ENCODE data around the gene ZNF587B. TPM values are rescaled to one million over a fixed set of nuclear protein-coding genes. Genes with fewer than 3 reads are reported as not detected.

The ZNF587B gene
- total and polyA plus RNA-seq, 10 of the 15 experiments (the other 5 are each of a cell fraction or from before 2014, with no cell fraction given): 4.1 to 33.9 (median 15.2) TPM

DNA sequence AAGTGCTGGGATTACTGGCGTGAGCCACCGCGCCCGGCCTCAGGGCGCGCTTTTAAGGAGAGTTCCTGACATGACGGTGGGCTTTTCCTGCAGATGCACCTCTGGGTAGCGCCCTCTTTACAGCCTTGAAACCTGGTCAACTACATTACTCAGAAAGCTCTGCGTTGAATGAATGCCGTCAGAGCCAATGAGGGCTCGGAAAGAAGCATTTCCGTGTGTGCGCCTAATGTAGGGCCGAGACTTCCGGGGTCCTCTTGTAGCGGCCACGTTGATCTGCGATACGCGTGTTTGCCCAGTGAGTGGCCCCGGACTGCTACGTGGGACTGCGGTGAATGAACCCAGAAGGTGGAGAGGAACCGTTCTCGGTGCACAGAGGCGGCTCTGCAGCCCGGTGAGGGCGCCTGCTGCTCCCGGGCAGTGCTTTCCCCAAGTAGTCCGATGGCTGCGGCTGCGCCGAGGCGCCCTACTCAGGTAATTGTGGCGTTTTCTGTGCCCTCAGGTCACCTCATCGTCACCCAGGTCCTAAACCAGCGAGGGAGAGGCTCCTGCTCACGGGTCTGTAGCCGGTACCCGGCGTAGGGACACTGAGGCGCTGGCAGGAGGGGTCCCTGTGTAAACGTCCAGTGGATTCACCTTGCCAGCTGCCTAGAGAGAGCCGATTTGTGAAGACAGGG, 10.5 kb upstream of the ZNF587B start (continued):
- TF ChIP-seq, protein P1, sequence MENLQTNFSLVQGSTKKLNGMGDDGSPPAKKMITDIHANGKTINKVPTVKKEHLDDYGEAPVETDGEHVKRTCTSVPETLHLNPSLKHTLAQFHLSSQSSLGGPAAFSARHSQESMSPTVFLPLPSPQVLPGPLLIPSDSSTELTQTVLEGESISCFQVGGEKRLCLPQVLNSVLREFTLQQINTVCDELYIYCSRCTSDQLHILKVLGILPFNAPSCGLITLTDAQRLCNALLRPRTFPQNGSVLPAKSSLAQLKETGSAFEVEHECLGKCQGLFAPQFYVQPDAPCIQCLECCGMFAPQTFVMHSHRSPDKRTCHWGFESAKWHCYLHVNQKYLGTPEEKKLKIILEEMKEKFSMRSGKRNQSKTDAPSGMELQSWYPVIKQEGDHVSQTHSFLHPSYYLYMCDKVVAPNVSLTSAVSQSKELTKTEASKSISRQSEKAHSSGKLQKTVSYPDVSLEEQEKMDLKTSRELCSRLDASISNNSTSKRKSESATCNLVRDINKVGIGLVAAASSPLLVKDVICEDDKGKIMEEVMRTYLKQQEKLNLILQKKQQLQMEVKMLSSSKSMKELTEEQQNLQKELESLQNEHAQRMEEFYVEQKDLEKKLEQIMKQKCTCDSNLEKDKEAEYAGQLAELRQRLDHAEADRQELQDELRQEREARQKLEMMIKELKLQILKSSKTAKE (IDR thresholded peaks at IDR 0.05; ENCODE audit: low read depth, poor library complexity, severe bottlenecking): no peak
- no peak for TF ChIP-seq SMC3 (IDR thresholded peaks at IDR 0.05; ENCODE audit: borderline replicate concordance, low read length)
- TF ChIP-seq, protein P2, sequence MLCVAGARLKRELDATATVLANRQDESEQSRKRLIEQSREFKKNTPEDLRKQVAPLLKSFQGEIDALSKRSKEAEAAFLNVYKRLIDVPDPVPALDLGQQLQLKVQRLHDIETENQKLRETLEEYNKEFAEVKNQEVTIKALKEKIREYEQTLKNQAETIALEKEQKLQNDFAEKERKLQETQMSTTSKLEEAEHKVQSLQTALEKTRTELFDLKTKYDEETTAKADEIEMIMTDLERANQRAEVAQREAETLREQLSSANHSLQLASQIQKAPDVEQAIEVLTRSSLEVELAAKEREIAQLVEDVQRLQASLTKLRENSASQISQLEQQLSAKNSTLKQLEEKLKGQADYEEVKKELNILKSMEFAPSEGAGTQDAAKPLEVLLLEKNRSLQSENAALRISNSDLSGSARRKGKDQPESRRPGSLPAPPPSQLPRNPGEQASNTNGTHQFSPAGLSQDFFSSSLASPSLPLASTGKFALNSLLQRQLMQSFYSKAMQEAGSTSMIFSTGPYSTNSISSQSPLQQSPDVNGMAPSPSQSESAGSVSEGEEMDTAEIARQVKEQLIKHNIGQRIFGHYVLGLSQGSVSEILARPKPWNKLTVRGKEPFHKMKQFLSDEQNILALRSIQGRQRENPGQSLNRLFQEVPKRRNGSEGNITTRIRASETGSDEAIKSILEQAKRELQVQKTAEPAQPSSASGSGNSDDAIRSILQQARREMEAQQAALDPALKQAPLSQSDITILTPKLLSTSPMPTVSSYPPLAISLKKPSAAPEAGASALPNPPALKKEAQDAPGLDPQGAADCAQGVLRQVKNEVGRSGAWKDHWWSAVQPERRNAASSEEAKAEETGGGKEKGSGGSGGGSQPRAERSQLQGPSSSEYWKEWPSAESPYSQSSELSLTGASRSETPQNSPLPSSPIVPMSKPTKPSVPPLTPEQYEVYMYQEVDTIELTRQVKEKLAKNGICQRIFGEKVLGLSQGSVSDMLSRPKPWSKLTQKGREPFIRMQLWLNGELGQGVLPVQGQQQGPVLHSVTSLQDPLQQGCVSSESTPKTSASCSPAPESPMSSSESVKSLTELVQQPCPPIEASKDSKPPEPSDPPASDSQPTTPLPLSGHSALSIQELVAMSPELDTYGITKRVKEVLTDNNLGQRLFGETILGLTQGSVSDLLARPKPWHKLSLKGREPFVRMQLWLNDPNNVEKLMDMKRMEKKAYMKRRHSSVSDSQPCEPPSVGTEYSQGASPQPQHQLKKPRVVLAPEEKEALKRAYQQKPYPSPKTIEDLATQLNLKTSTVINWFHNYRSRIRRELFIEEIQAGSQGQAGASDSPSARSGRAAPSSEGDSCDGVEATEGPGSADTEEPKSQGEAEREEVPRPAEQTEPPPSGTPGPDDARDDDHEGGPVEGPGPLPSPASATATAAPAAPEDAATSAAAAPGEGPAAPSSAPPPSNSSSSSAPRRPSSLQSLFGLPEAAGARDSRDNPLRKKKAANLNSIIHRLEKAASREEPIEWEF (IDR thresholded peaks at IDR 0.05; ENCODE audit: insufficient replicate concordance, low read depth, low read length): no peak
- TF ChIP-seq EGR1 (IDR thresholded peaks at IDR 0.05; ENCODE audit: borderline replicate concordance in 1 of 2, low read depth in 2 of 2, low read length in 2 of 2): no peak
- no peak for TF ChIP-seq BACH1 (IDR thresholded peaks at IDR 0.05; ENCODE audit: borderline replicate concordance)
- TF ChIP-seq ZZZ3 (IDR thresholded peaks at IDR 0.05; ENCODE audit: control insufficient read depth, insufficient read length, low read depth): no peak
- no peak for TF ChIP-seq KAT2A (conservative IDR thresholded peaks at IDR 0.05; ENCODE audit: control insufficient read depth, low read depth, low read length)
- TF ChIP-seq MTA3 (IDR thresholded peaks at IDR 0.05; ENCODE audit: borderline replicate concordance, low read length): no peak

Data from GM12878 (cell line).